HG03575 (cell line): Measurements from ENCODE around the gene ZNF329.

Experiments
- ATAC-seq: cut with Tn5 transposase; IDR thresholded peaks from one replicate; pipeline ENCODE4 v1.9.1; 2021; ENCODE audit not compliant: unreplicated experiment, insufficient number of reproducible peaks, low FRiP score; ENCODE audit errors: extremely low read depth

The ZNF329 gene

GRCh38 chr19:58128041-58128685, 22.4 kb downstream of the ZNF329 start:
- ATAC-seq = no peak

GRCh38 chr19:58123354-58123753, 27.2 kb downstream of the ZNF329 start:
- no peak for ATAC-seq

- no peak for ATAC-seq
These were observed 31.4 kb downstream of the ZNF329 start for GRCh38 chr19:58118979-58119733.

GRCh38 chr19:58117841-58118575, 32.6 kb downstream of the ZNF329 start:
- no peak for ATAC-seq

- ATAC-seq = no peak
These were observed 42.1 kb downstream of the ZNF329 start for GRCh38 chr19:58108546-58108817.

GRCh38 chr19:58107778-58108545, 42.6 kb downstream of the ZNF329 start:
- no peak for ATAC-seq

- no peak for ATAC-seq
These were observed 51.9 kb downstream of the ZNF329 start for GRCh38 chr19:58098682-58098998.

GRCh38 chr19:58097781-58098681, 52.6 kb downstream of the ZNF329 start, which contains the start of gene ZSCAN18:
ZSCAN18 (minus strand) TSS chr19:58098231; CDS start chr19:58090267, 7,964 bp downstream.
- ATAC-seq = no peak

- no peak for ATAC-seq
These were observed 53.2 kb downstream of the ZNF329 start for GRCh38 chr19:58097349-58097748.

GRCh38 chr19:58096884-58097283, 53.7 kb downstream of the ZNF329 start:
- ATAC-seq = no peak

GRCh38 chr19:58095328-58095727, 55.3 kb downstream of the ZNF329 start:
- no peak for ATAC-seq

- no peak for ATAC-seq
These were observed 57.5 kb downstream of the ZNF329 start for GRCh38 chr19:58093071-58093470.

GRCh38 chr19:58091251-58091995, 59.2 kb downstream of the ZNF329 start:
- no peak for ATAC-seq

- ATAC-seq = no peak
These were observed 60.7 kb downstream of the ZNF329 start for GRCh38 chr19:58089846-58090245.

GRCh38 chr19:58088521-58089052, 62.0 kb downstream of the ZNF329 start:
- ATAC-seq = no peak

- ATAC-seq = no peak
These were observed 63.5 kb downstream of the ZNF329 start for GRCh38 chr19:58086825-58087710.

GRCh38 chr19:58085348-58085875, 65.2 kb downstream of the ZNF329 start:
- no peak for ATAC-seq
